K562 (cell line): ENCODE results near the gene SLC26A11. TPM values are rescaled to one million over a fixed set of nuclear protein-coding genes. Genes with fewer than 3 reads are reported as not detected.

ENCODE experiments used
- BRCA1 ChIP-seq, 2 experiments: fragments of 450-650 bp in 1 of 2; sonication (generic) in 1 of 2; formaldehyde crosslinking in 1 of 2; IDR thresholded peaks; 2 replicates each; pipeline versions ENCODE4 v1.5.0 to v1.6.1; 2017 to 2020; ENCODE audit warnings: mild to moderate bottlenecking in 1 of 2, missing genetic modification reagents in 1 of 2
- BRD4 ChIP-seq: fragments of 200-600 bp; sonication (generic); IDR thresholded peaks from 2 replicates; pipeline ENCODE4 v1.6.1; 2017; ENCODE audit warnings: inconsistent platforms
- E2F5 ChIP-seq: sonication (generic); formaldehyde crosslinking; IDR thresholded peaks from 2 replicates; pipeline ENCODE4 v1.8.0; 2022; ENCODE audit warnings: mild to moderate bottlenecking, missing genetic modification reagents
- GATA2 ChIP-seq: sonication (generic); formaldehyde crosslinking; IDR thresholded peaks from 2 replicates; pipeline ENCODE4 v1.4.0; 2020; ENCODE audit warnings: mild to moderate bottlenecking, missing genetic modification reagents
- NFRKB ChIP-seq: fragments of 450-650 bp; IDR thresholded peaks from 2 replicates; pipeline ENCODE4 v1.6.1; 2016; ENCODE audit warnings: low read depth
- NR0B1 ChIP-seq: fragments of 450-650 bp; IDR thresholded peaks from one replicate; pipeline ENCODE4 v1.6.1; 2018; ENCODE audit warnings: mild to moderate bottlenecking, moderate library complexity; ENCODE audit not compliant: partially characterized antibody
- SFPQ ChIP-seq: fragments of 200-400 bp; formaldehyde crosslinking; IDR thresholded peaks from 2 replicates; pipeline ENCODE4 v1.6.1; 2017; ENCODE audit warnings: mild to moderate bottlenecking, low read depth, low read length, moderate library complexity
- SRSF9 ChIP-seq: fragments of 200-400 bp; formaldehyde crosslinking; IDR thresholded peaks from 2 replicates; pipeline ENCODE4 v1.6.1; 2017; ENCODE audit warnings: low read depth, low read length, borderline replicate concordance
- TAL1 ChIP-seq: fragments of 450-650 bp; IDR thresholded peaks from 2 replicates; pipeline ENCODE4 v1.6.1; 2016; ENCODE audit warnings: mild to moderate bottlenecking
- ZMIZ1 ChIP-seq, 2 experiments: fragments of 150-350 bp in 1 of 2; IDR thresholded peaks; 2 replicates each; pipeline ENCODE4 v1.6.1; 2012 to 2016; ENCODE audit warnings: low read depth in 2 of 2, low read length in 2 of 2, mild to moderate bottlenecking in 1 of 2, moderate library complexity in 1 of 2
- ZNF57 ChIP-seq: fragments of 450-650 bp; formaldehyde crosslinking; IDR thresholded peaks from 2 replicates; pipeline ENCODE4 v1.4.0; 2020; ENCODE audit warnings: mild to moderate bottlenecking, moderate library complexity
- ZNF584 ChIP-seq: fragments of 200-800 bp; sonication (Bioruptor generic); IDR thresholded peaks from 2 replicates; pipeline ENCODE4 v1.6.1; 2016; ENCODE audit warnings: low read depth, mild to moderate bottlenecking, missing genetic modification characterization, missing compliant biosample characterization
- polyA plus RNA-seq, 8 experiments: library from polyadenylated mRNA; depleted of rRNA in 4 of 8; stranded (reverse) in 5 of 8; unstranded in 3 of 8; fragments of >200 nt; fragmentation: Nextera tagmentation in 2 of 8; fragmentation: Illumina TruSeq in 1 of 8; extraction: Ambion mirVana in 2 of 8; extraction: Trizol in 1 of 8; gene quantifications; 2 replicates each; pipeline versions ENCODE4 v1.2.1 to v1.2.3, GENCODE V29; 2011 to 2014; ENCODE audit warnings: inconsistent platforms in 1 of 8, missing spikeins in 1 of 8
- total RNA-seq, 7 experiments: library from RNA; depleted of rRNA in 6 of 7; stranded (reverse); fragments of >200 nt in 6 of 7; fragmentation: Illumina TruSeq in 2 of 7; extraction: Trizol in 2 of 7; gene quantifications; 2 replicates each; pipeline versions ENCODE4 v1.2.1 to v1.2.3, GENCODE V29; 2011 to 2021; ENCODE audit warnings: low replicate concordance in 1 of 7
- TF ChIP-seq, protein P1 (sequence below), 3 experiments: fragments of 200-800 bp in 1 of 3; fragments of 250-450 bp in 1 of 3; fragments of 450-650 bp in 1 of 3; sonication (Bioruptor Pico) in 1 of 3; sonication (Bioruptor generic) in 1 of 3; formaldehyde crosslinking in 1 of 3; IDR thresholded peaks; 2 replicates each; pipeline versions ENCODE4 v1.6.1 to v1.8.0; 2016 to 2022; ENCODE audit warnings: mild to moderate bottlenecking in 2 of 3, missing genetic modification characterization in 2 of 3, missing compliant biosample characterization in 1 of 3, moderate library complexity in 1 of 3

Gene SLC26A11
- total and polyA plus RNA-seq, 9 of the 15 experiments (the other 6 are each of a cell fraction or from before 2014, with no cell fraction given) = 0.06 to 3.1 (median 1.2) TPM; not detected in 1

DNA sequence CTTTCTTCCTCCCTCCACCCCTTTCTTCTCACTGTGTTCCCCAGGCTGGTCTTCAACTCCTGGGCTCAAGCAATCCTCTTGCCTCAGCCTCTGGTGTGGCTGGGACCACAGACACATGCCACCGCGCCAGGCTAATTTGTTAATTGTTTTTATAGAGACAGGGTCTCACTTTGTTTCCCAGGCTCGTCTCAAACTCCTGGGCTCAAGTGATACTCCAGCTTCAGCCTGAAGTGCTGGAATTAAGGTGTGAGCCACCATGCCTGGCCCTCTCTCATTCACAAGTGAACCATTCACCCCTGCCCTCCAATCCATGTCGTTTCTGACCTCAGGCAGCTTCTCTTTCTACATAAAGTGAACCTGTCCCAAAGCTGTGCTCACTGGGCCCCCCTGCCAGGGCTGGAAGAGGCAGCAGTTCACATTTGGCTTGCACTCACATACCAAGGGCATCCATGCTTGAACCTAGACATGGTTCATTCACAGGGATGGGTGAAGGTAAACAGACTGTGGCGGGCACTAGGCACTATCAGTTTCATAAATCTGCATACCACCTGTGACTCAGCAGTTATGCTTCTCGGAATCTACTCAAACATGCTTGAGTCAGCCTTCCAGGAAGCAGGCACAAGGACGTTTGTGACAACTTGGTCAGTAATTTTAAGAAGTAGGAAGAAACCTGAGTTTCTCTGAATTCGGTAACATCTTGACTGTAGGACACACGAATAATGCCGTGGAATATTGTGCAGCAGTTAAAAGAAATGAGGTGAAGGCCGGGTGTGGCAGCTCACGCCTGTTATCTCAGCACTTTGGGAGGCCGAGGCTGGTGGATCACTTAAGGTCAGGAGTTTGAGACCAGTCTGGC lies 34.4 kb downstream of the SLC26A11 start (continued):
- TF ChIP-seq NR0B1 (no peak), ZNF57 (CRISPR knock-in tag) (0 out of 2 replicates have a peak, but pooled peaks have one; percentile 28), BRCA1 (IDR thresholded peaks at IDR 0.05) (no peak), BRCA1 (CRISPR knock-in tag; IDR thresholded peaks at IDR 0.05) (no peak), NFRKB (peak; percentile 87), ZNF584 (CRISPR knock-in tag) (peak; percentile 84), SRSF9 (no peak), BRD4 (no peak; the same call in 1 of the 2 replicates), TAL1 (no peak; the same call in 1 of the 2 replicates), SFPQ (no peak), ZMIZ1 (IDR thresholded peaks at IDR 0.05; ENCODE audit: low read depth in 2 of 2, low read length in 2 of 2) (no peak), GATA2 (CRISPR knock-in tag) (peak; percentile 87), E2F5 (CRISPR knock-in tag) (no peak)
- TF ChIP-seq, protein P1, sequence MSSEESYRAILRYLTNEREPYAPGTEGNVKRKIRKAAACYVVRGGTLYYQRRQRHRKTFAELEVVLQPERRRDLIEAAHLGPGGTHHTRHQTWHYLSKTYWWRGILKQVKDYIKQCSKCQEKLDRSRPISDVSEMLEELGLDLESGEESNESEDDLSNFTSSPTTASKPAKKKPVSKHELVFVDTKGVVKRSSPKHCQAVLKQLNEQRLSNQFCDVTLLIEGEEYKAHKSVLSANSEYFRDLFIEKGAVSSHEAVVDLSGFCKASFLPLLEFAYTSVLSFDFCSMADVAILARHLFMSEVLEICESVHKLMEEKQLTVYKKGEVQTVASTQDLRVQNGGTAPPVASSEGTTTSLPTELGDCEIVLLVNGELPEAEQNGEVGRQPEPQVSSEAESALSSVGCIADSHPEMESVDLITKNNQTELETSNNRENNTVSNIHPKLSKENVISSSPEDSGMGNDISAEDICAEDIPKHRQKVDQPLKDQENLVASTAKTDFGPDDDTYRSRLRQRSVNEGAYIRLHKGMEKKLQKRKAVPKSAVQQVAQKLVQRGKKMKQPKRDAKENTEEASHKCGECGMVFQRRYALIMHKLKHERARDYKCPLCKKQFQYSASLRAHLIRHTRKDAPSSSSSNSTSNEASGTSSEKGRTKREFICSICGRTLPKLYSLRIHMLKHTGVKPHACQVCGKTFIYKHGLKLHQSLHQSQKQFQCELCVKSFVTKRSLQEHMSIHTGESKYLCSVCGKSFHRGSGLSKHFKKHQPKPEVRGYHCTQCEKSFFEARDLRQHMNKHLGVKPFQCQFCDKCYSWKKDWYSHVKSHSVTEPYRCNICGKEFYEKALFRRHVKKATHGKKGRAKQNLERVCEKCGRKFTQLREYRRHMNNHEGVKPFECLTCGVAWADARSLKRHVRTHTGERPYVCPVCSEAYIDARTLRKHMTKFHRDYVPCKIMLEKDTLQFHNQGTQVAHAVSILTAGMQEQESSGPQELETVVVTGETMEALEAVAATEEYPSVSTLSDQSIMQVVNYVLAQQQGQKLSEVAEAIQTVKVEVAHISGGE (CRISPR knock-in tag; IDR thresholded peaks at IDR 0.05) = peak in 1 of 3 experiments; percentile 63; a peak in 1 of 6 replicates
